Measurements from ENCODE around the gene ADAMTS16. TPM values are rescaled to one million over a fixed set of nuclear protein-coding genes. Genes with fewer than 3 reads are reported as not detected.

Gene ADAMTS16
- total and polyA plus RNA-seq, 8 donors = 0.42 to 3.5 (median 2.2) TPM

- WGBS, 2 donors = 48 to 50% methylated on average over 4 of the region's 4 CpGs
- no peak for TF ChIP-seq CTCF (IDR thresholded peaks at IDR 0.05)
- no peaks in the 10 kb centered on the region for H3K4me1 ChIP-seq
- ATAC-seq = no peak
- no peak overlapping the region for H3K4me3 ChIP-seq
- H3K9me3 ChIP-seq = no peaks in the 10 kb centered on the region
- no peak for DNase-seq
- intact Hi-C loops (cut with DNase I) = no loop called here
- FAIRE-seq = no peak
- H3K27me3 ChIP-seq = no peaks in the 10 kb centered on the region
- H3K27ac ChIP-seq = no peak overlapping the region
- H3K36me3 ChIP-seq = no peaks in the 10 kb centered on the region
These were observed 36.9 kb upstream of the ADAMTS16 start for GRCh38 chr5:5103245-5103644.

GRCh38 chr5:5104550-5104949, 35.6 kb upstream of the ADAMTS16 start:
- Histone ChIP-seq H3K27me3 (peaks cover 0 to 4% (median 1%) of the 10 kb centered on the region in 4 donors), H3K4me1 (no peaks in the 10 kb centered on the region), H3K36me3 (no peaks in the 10 kb centered on the region), H3K9me3 (no peaks in the 10 kb centered on the region), H3K27ac (no peak overlapping the region), H3K4me3 (no peak overlapping the region)
- WGBS, 2 donors = 41 to 70% methylated on average over 1 of the region's 1 CpG
- FAIRE-seq (no peak), ATAC-seq (no peak), DNase-seq (no peak)
- intact Hi-C loops (cut with DNase I) = no loop called here
- TF ChIP-seq CTCF (IDR thresholded peaks at IDR 0.05) = no peak

GRCh38 chr5:5105531-5105930, 34.6 kb upstream of the ADAMTS16 start:
- H3K4me3 ChIP-seq = no peak overlapping the region
- no peaks in the 10 kb centered on the region for H3K9me3 ChIP-seq
- WGBS, 2 donors = 32 to 44% methylated on average over 1 of the region's 1 CpG
- FAIRE-seq (no peak), DNase-seq (no peak), ATAC-seq (no peak)
- H3K36me3 ChIP-seq = no peaks in the 10 kb centered on the region
- H3K4me1 ChIP-seq = no peaks in the 10 kb centered on the region
- intact Hi-C loops (cut with DNase I) = no loop called here
- peaks cover 0 to 4% (median 1%) of the 10 kb centered on the region in 4 donors for H3K27me3 ChIP-seq
- H3K27ac ChIP-seq = no peak overlapping the region
- TF ChIP-seq CTCF (IDR thresholded peaks at IDR 0.05) = no peak

- TF ChIP-seq CTCF (IDR thresholded peaks at IDR 0.05) = no peak
- FAIRE-seq = no peak
- intact Hi-C loops (cut with DNase I) = no loop called here
These were observed 23.2 kb upstream of the ADAMTS16 start for GRCh38 chr5:5116956-5117355.

GRCh38 chr5:5122776-5123175, 17.4 kb upstream of the ADAMTS16 start:
- no peak for DNase-seq
- no peak for ATAC-seq
- no peak for TF ChIP-seq CTCF (IDR thresholded peaks at IDR 0.05)
- WGBS, 2 donors = 58 to 75% methylated on average over 3 of the region's 3 CpGs
- no peak for FAIRE-seq
- Histone ChIP-seq H3K27ac (no peak overlapping the region), H3K9me3 (no peaks in the 10 kb centered on the region), H3K27me3 (no peaks in the 10 kb centered on the region), H3K36me3 (no peaks in the 10 kb centered on the region), H3K4me1 (no peaks in the 10 kb centered on the region), H3K4me3 (no peak overlapping the region)
- intact Hi-C loops (cut with DNase I) = no loop called here

More at GRCh38 chr5:5116956-5117355, 23.2 kb upstream of the ADAMTS16 start:
- Histone ChIP-seq H3K4me1 (no peaks in the 10 kb centered on the region), H3K9me3 (no peaks in the 10 kb centered on the region), H3K36me3 (no peaks in the 10 kb centered on the region), H3K27ac (no peak overlapping the region), H3K27me3 (no peaks in the 10 kb centered on the region), H3K4me3 (no peak overlapping the region)
- DNase-seq (no peak), ATAC-seq (no peak)
